HG02588 (cell line): ENCODE results near the gene DGKB.

ENCODE experiments used
- ATAC-seq: cut with Tn5 transposase; IDR thresholded peaks from one replicate; pipeline ENCODE4 v1.9.1; 2021; ENCODE audit warnings: mild to moderate bottlenecking, moderate library complexity; ENCODE audit not compliant: unreplicated experiment

Gene DGKB

DNA sequence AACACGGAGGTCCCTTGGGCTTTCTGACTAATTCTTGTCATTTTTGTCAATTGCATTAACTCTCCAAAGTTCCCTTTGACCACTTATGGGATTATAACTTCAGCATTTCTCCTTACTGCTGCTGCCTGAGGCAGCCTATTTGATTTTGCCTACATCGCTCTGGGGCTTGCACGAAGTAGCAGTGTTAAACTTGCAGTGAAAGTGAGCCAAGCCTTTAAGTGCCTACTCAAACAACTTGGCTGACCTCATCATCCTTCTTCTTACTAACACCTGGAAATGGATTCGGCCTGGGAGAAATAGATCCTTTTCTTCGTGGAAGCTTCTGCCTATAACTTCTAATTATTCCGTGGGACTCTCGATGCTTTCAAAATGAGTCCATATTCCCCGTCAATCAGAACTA is 76.6 kb downstream of the DGKB start:
- no peak for ATAC-seq

DNA sequence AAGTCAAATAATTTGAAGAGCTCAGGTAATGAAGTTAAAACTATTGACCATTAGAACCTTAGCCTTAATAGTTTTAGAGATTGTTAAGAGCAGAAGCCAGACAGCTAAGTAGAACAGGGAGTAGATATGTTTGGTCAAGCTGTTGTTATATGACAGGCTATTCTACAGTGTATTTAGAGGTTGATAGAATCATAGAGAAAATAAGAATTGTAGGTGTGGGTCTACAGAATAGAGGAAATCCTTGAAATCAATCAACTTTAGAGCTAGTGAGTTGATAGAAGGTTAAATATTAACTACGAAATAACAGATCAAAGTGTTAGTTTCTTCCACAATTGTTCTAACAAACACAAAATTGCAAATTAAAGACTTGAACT is 80.1 kb downstream of the DGKB start:
- ATAC-seq = no peak

DNA sequence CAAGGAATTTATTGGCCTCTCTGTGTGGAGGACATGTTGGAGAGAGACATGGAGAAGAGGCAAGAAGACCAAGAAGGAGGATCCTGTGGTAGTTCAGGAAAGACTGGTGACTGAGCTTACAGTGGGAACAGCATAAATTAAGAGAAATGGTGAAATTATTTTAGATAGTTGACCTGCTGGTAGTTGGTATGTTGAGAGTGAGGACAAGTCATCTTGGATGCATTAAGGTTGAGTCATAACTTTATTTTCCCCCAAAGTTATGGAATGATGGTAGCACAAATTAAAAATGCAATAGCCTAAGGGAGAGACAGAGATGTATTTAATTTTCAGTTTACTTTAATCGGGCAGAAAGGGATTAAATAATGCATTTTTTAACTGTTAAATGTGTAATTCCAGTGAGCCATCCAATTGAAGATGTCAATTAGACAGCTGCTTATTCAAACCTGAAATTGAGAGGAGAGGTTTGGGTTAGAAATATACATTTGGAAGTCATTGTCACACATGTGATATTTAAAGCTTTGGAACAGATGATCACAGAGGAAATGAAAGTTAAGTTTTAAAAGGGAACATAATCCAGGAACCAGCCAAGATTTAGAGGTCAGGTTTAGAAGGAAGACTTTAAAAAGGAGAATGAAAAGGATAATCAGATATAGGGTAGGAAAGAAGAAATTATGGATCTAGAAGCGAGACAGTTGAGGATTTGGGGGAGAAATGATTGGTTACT is 80.6 kb downstream of the DGKB start:
- no peak for ATAC-seq

DNA sequence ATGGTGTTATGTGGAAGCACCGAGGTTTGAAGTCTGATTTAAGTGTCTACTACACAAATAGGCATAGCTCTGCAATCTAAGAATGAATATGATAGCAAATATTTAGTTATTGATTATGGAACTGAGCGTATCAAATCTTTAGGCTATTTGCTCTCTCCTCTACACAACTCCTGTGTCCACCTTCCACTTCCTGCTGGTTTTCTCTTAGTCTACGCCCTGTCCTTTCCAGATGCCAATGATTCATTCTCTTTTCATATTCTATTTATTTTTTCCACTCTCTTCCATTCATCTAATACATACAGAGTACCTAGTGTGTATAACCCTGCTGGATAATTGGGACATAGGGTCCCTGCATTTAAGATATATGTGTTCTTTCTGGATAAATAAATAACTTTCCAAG is 83.7 kb downstream of the DGKB start:
- no peak for ATAC-seq

DNA sequence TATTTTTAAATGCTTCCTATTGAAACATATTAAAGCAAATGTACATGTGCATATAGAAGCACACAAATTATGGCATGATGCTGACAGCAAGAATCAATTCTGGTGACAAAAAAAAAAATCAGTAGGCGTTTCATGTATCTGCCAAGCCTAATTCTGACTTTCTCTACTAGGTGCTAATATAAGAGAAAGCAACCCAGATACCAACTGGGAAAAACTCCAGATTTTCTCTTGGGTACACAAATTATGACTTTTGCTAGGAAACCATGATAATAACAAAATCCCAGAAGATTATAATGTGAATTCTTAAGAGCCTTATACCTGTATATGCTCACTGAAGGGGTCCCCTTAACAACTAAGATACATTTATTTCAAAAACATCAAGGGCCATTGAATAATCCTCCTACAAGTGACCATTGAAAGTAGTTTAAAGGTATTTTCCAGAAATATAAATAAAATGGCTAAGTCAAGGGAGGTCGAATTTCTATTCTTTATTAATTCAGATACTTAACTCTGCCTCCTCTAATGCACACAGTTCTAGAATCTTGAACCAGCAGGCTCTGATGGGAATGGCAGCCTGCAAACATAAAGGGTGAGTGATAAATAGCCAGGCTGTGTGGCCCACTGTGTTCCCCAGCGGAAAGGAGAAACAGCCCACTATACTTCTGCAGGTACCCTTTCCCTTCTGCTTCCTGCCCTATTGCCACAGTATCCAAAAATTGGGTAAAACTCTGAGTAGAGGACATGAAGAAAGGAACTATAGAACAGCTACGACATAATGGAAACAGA is 84.5 kb downstream of the DGKB start:
- no peak for ATAC-seq

DNA sequence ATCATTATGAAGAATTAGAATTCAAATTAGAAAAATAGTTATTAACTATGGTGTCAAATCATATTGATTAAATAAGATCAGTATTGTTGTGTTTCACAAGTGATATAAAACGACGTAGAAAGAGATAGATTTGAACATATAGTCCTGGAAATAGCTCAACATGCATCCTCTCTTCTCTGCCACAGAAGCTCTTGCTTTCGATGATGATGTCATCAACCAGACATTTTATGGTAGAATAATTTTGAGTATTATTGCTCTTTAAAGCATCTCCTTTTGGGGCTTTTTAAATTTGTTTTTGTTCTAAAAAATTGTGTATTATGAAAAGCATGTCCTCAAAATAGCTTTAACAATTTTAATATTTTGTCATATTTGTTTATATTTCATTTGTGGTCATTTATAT is 95.0 kb downstream of the DGKB start:
- no peak for ATAC-seq

DNA sequence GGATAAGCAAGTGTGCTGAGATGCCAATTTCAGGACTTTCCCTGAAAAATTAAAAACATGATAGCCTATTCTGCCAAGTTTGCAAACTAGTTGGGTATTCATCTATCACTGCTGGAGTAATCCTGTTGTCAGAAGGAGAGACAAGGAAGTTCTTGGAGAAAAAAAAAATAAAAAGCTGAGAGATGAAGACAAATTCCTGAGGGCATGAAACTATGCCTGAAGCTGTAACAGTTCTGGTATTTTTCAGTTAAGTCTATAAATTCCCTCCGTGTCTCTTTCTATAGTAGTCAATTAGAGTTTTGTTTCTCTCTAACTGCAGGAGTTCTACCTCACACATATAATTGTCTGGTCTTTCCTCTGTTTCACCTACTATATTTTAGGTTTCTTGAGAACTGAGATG is 95.7 kb downstream of the DGKB start:
- ATAC-seq = no peak

DNA sequence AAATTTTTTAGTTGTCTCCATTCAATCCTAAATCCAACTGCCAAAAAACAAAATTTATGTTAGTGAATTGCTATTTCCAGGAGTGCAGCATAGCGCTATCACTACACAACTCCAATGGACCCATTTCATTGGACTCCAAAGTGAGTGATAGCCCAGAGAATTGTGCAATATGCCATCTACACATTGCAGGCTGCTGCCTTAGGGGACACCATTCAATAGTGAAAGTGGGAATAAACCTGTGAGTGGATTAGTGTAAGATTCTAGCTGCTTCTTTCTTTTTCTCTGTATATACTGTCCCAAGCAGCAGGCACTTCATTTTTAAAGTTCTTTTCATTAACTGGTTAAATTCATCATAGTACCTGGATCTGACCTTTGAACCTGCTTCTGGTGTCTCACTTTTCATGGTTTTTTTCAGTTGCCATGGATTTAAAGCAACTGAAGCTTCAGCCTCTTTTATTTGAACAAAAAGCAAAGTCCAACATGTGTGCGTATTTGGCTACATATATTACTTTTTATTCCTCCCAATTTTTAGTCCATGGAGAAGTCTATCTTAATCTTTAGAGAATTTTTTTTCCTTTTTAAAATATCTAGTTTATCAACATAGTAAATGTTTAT is 97.3 kb downstream of the DGKB start:
- no peak for ATAC-seq

DNA sequence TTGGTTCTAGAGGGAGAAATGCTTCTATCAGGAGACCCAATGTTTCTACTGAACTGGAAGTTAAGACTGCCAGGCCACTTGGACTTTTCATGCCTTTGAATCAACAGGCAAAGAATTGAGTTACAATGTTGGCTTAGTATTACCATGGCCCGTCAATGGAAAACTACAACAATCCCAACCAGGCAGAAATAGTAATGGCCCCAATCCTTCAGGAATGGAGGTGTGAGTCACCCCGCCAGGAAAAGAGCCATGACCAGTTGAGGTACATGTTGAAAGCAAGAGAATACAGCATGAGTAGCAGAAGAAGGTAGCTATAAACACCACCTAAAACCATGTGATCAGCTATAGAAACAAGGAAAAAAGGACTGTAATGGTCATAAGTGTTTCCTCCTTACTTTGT is 101.9 kb downstream of the DGKB start:
- ATAC-seq = no peak

DNA sequence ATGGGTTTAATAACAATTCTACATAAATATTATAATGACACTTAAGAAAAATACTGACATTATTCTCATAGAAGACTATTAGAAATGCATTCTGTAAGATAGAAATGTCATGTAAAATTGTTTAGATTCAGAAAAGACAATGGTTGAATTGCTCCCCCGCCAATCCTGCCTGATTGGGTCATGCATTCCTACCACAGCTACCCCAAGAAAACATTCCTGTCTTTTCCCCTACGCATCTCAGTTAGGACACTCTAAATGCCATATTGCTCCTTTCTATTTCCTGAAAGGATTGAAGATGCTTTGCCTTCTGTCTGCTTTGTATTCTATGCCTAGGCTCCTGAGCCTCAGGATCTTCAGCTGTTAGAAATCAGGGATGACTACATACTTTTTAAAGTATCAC is 109.4 kb downstream of the DGKB start:
- no peak for ATAC-seq

DNA sequence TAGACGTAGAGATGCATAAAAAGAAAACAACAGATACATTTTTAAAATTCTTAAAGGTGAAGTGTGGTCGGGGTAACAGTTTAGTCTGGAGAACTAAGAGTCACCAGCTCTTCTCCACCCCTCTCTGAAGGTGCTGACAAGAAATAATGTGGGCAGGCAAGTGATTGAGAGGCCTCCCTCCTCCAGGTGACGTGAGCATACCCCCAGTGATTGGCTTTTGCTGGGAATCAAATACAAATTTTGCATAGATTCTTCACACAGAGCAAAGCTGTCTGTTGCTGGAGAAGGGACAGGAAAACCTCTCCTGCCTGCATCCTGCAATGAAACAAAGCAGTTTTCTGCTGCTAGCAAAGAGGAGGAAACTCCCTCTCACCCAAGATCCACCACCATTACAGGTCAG is 115.0 kb downstream of the DGKB start:
- no peak for ATAC-seq

DNA sequence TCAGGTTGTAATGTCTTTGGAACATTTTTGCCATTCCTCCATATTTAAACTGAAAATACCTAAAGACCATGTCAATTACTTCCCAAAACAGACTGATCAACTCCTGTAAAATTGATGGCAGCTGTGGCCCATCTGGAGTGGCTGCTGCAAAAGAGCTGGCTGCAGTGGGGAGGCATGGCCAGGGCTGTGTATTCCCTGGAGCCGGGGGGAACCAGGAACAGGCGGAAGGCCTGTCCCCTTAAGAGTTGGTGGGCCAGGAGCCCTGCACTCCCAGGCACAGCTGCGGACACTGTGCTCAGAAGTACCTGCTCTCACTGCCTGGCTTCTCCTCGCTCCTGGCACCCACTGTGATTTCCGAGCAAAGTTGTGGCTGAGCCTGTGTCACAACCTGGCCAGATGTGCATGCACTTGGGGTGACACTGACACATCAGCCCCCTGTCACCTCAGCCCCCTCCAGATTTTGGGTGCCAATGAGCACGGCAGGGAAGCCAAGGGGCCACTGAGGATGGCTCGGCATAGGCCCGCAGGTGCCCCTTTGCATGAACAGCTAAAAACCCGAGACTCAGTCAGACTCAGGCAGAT is 116.1 kb downstream of the DGKB start:
- ATAC-seq = no peak

DNA sequence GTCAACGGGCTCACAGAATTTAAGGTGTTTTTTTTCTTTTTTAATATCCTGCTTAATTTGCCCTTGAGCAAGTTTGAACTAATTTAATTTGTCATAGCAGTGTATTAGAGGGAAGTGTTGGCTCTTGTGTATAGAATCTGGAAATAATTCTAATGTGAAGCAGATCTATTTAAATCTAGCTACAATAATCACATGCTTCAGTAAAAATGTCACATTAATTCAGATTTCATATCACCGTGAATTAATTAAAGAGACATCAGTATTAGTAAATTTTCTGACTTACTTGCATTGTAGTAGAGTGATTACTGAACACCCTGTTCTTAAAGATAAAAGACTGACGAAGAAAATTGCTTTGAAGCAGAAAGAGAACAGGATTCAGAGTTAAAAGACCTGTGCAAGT is 124.7 kb downstream of the DGKB start:
- ATAC-seq = no peak

DNA sequence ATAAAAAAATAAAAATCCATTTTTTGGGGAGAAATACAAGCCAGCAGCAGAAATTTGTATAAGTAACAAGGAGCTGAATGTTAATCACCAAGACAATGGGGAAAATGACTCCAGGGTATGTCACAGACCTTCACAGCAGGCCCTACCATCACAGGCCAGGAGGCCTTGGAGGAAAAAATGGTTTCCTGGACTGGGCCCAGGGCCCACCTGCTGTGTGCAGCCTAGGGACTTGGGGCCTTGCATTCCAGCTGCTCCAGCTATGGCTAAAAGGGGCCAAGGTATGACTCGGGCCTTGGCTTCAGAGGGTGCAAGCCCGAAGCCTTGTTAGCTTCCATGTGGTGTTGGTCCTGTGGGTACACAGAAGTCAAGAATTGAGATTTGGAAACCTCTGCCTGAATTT is 126.3 kb downstream of the DGKB start:
- ATAC-seq = no peak

DNA sequence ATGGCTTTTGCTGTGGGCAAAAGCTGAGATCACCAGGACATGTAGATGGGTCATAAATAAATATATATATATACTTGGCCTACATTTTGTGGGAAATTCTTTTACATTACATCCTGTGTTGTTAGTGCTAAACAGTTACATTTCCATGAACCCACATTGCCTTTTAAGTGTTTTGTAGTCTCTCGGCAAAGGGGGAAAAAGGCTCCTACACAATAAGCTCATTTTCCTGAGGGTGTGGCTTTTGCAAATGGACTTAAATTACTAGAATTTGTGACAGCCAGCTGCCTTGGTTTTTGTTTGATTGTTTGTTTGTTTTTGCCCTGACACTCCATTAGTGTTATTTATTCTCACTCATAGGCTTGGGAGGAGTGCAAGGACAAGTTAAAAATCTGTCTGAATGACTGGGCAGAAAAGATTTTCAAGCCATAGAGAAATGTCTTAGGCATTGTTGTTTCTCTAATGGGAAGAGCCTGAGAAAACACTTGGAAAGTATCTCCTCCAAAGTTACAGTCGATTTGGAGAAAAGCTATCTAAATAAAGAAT is 128.8 kb downstream of the DGKB start:
- no peak for ATAC-seq

DNA sequence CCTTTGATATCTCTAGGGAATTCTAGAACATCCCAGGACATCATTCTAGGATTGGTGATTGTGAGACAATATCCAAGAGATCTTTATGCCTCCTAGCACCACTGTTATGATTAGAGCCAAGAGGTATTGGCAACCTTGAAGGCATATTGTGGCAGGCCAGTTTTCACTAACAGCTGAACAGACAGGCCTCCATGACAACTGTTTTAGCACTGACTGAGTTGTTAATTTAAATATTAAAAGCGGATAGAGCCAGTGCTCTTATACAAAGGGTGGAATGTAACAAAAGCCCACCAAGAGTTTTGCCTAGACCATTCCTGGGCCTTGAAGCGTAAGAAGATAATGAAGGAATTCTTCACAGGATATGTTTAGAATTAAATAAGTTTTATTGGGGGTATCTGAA is 131.9 kb downstream of the DGKB start:
- no peak for ATAC-seq

DNA sequence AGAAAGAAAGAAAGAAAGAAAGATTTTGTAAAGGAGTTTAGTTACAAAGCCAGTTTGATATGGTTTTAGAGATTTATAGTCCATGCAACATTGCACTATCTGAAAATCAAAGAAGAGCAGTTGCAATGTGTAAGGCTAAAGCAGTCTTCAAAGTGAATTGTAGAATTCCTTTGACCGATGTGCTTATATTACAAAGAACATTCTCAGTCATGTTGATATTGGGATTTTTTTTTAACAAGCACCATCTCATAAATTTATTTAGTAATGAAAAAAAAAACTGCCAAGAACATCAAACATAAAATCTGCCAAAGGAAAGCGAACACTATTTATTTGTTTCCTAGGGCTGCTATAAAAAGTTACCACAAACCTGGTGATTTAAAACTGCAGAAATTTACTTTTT is 133.3 kb downstream of the DGKB start:
- no peak for ATAC-seq

DNA sequence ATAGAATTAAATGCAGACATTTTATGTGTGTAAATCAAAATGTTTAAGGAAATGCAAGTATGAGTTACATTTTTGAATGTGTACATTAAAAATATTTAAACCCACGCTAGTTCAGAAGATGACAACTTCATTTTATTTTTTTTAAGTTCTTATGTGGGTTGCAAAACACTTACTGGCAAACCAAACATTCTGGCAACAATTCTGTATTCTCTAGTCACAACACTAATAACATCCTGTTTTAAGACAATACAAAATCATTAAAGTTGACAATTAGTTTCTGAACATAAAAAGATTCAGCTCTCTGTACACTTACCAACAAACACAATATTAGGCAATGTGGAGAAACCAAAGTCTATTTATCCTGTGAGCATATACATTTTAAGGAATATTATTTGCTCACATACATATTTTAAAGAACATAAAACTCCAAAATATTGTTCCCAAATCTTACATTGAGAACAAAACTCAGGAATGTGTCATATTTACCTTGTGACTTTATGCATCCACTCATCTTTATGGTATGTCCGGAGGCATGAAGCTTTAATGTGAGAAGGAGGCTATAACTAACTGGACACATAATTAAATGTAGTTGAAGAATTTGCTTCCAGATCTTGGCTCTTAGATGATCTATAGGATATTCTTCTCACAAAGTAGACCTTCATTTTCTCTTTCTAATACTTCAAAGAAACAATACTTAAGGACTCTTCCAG is 134.7 kb downstream of the DGKB start:
- ATAC-seq = no peak

DNA sequence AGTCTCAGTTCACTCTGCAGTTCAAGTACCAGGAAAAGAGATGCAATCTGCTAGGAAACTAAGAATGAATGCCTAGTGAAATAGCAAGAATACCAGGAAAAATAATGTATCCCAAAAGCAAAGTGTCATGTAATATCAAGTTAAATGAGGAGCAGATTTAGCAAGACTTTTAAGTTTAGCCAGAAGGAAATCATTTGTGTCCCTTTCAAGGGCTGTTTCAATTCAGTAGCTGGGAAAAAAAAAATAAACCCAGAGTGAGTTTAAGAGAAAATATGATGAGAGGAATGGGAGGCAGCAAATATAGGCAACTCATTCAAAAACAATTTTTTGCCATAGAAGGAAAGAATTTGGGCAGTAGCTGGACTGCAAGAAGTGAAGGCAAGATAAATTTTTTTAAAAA is 135.8 kb downstream of the DGKB start:
- no peak for ATAC-seq

DNA sequence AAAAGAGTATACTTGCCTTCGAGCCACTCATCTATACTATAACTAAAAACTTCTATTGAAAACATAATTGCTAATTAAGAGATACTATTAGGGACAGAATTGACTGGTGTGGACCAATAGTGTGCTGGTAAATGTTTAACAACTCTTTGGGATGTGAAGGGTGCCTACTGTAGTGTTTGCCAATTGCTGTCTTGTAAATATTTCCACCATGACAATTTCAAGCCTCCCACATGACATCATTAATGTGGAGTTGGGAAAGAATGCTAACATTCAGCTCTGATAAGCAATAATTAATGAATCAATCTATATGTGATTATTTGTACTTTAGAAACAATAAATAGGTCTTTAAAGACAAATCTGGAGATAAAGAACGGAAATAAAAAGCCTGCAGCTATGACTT is 136.8 kb downstream of the DGKB start:
- no peak for ATAC-seq

DNA sequence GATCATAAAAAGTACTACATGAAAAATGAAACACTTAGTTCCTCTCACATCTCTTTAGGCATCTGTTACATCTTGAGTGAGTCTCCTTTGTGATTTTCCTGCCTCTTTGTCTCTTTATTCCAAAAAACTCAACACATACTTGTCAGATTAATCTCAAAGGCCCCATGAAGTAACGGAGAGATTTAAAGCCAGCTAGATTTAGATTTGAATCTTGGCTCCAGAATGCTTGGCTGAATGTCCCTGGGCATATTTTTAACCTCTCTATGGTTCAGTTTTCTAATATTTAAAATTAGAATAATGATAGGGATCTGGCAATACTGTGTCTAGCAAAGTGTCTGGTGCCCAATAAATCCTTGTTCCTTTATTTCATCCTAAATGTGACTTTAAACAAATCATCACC is 140.0 kb downstream of the DGKB start:
- ATAC-seq = no peak
